ENCODE results near the gene ADCK1.

- TF ChIP-seq POLR2AphosphoS5 (IDR thresholded peaks at IDR 0.05) (no peak), POLR2A (IDR thresholded peaks at IDR 0.05) (no peak), CTCF (IDR thresholded peaks at IDR 0.05) (no peak)
Observed at GRCh38 chr14:77950371-77951063, 150.6 kb downstream of the ADCK1 start.
